Myocyte (in vitro differentiated cells): ENCODE measurements around the gene EDDM13. TPM values are rescaled to one million over a fixed set of nuclear protein-coding genes. Genes with fewer than 3 reads are reported as not detected.
"Not testable (repeated sequence)": the region's sequence is repeated elsewhere in the genome, so short reads cannot be mapped to it uniquely, and the experiment has no call there.

Experiments
- DNase-seq: peaks from one replicate; pipeline ENCODE4 v3.0.0-alpha.2; 2012; ENCODE audit warnings: low read depth
- total RNA-seq: library from RNA; depleted of rRNA; stranded (reverse); fragments of >200 nt; gene quantifications from 2 replicates; pipeline ENCODE4 v1.2.3, GENCODE V29; 2014

EDDM13 gene
- total RNA-seq, 1 donor from 2014 or later, result not detected

DNA sequence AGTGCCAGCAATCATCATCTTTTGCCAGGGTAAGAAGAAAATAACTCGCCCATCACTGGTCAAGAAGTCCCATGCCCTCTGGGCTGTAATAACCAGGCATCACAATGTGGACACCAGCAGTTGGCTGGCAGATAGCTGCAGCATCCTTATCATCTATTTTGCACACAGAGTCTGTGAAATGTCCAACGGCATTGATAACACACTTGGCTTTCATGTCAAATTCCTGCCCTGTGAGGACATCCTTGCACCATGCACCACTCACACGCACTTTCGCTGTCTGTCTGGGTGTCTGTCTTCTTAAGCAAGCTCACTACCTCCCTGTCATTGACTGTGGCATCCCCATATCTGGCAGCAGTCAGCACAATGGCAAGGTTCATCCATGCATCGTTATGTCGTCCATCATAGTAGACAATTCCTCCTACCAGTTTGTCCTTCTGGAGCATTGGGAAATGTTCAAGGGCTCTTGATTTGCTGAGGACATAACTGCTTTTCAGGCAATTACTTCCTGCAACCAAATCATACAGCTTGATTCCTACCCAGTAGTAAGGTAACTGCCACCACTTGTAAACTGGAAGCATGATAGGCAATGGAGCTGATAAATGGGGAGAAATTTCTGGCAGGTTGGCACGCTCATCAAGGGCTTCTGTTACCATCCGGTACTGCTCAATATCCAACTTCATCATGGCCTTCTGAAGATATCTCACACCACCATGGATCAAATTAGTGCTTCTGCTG lies 48.9 kb downstream of the EDDM13 start:
- no peak for DNase-seq

- DNase-seq, result peak; percentile 2
Measured at GRCh38 chr19:56321989-56322440, 49.5 kb downstream of the EDDM13 start.

DNA sequence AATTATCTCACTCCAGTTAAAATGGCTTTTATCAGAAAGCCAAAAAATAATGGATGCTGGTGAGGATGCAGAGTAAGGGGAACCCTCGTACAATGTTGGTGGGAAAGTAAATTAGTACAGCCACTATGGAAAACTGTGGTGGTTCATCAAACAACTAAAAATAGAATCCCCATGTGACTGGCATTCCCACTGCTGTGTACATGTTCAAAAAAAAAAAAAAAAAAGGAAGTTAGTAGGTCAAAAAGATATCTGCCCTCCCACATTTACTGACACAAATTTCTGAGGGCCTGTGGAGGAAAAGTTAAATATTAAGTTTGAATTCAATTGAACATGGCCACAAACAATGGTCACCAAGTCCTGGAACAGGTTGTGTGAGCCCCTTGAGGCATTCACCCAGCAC lies 51.9 kb downstream of the EDDM13 start:
- no peak for DNase-seq

DNA sequence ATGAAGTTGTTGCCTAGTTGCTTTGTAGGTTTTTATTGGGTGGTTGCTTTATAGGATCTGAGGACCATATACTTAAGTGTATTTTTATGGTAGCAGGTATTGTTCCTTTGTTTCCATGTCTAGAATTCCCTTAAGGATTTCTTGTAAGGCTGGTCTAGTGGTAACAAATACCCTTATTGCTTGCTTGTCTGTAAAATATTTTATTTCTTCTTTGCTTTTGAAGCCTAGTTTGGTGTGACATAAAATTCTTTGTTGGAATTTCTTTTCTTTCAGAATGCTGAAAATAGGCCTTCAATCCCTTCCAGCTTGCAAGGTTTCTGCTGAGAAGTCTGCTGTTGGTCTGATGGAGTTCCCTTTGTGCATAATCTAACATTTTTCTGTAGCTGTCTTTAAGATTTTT lies 60.1 kb downstream of the EDDM13 start:
- no peak for DNase-seq

GRCh38 chr19:56333506-56333905 lies 61.0 kb downstream of the EDDM13 start:
- peak; percentile 48 for DNase-seq

GRCh38 chr19:56335371-56335770 lies 62.8 kb downstream of the EDDM13 start:
- not testable (repeated sequence) for DNase-seq

GRCh38 chr19:56337077-56337476 lies 64.5 kb downstream of the EDDM13 start:
- not testable (repeated sequence) for DNase-seq

- DNase-seq, result not testable (repeated sequence)
Measured at GRCh38 chr19:56339031-56339430, 66.5 kb downstream of the EDDM13 start.

GRCh38 chr19:56341948-56342347 lies 69.4 kb downstream of the EDDM13 start:
- no peak for DNase-seq

DNA sequence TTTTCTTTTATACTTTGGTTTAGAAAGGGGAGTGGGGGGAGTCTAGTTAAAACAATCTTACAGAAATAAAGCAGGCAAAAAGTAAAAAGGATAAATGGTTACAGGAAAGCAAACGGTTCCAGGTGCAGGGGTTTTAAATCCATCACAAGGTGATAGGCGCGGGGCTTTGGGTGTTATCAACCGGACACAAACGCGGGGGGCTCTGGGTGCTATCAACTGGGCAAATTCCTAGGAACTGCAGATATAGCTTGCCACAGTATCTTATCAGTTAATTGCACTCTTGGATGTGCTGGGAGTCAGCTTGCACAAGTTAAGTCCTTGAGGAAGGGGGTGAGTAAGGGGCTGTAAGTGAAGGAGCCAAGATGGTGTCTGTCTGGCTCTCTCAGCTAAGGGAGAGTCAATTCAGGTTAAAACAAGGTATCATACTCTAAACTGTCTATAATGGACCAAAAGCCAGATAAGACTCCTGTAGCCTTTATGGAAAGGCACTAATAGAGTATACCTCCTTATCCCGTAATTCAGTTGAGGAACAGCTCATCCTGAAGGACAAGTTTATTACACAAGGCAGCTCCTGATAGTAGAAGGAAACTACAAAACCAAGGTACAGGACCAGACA lies 74.7 kb downstream of the EDDM13 start:
- DNase-seq, result no peak

DNA sequence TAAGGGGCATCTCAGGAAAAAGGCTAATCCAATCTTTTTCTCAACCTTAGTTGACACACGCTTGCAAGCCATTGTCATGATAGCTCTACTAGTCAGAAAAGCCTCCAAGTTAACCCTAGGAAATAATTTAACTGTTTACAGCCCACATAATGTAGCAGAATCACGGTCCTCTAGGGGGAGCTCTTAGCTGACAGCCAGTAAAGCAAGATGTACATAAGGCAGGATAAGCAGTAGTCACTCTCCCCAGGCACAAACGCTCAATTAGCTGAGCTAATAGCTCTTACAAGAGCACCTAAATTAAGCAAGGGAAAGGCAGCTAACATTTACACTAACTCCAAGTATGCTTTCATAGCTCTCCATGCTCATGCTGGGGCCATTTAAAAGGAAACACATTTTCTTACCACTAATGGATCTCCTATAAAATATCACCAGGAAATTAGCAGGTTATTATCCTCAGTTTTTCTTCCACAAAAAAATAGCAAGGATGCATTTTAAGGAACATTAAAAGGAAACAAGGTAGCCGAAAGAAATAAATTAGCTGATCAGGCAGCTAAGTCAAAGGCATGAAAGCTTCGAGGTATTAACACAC lies 75.8 kb downstream of the EDDM13 start:
- no peak for DNase-seq

DNA sequence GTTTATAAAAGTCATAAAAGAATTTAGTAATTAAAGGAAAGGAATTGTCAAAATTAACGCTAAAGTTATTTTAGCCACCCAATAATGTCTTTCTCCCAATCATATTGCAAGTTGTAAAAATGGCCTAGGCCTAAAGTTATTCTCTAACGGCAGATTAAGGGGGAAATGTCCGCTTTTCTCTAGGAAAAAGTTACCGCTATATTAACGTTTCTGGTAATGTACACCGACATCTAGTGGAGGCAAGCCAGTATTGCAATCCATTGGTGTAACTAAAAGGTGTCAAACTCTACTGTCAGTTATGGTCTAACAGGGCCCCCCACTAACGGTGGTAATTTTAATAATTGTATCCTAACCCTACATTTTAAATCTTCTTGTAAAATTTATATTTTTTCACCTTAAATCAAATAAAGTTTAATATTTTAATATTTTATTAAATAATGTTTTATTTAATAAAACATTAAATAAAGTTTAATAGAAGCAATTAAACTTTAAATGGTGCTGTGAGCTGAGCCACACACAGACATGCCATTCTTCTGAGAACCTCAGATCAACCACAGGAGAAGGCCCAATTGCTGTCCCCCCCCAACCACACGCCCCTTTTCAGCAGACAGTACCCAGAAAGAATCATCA lies 78.0 kb downstream of the EDDM13 start:
- peak; percentile 60 for DNase-seq

- DNase-seq, result no peak
Measured at GRCh38 chr19:56351208-56351607, 78.7 kb downstream of the EDDM13 start.

GRCh38 chr19:56355517-56355916 lies 83.0 kb downstream of the EDDM13 start:
- no peak for DNase-seq

- no peak for DNase-seq
Measured at GRCh38 chr19:56356944-56357343, 84.4 kb downstream of the EDDM13 start.

Other genes with a start within 250 kb of the EDDM13 start
- gene ZNF787, start 151.5 kb upstream of the EDDM13 start, total RNA-seq, result 22.5 and 23.3 TPM in 2 replicates
- 34.8 and 38.0 TPM in 2 replicates for gene ZNF444, start 131.5 kb upstream of the EDDM13 start, total RNA-seq
- gene GALP, start 96.7 kb upstream of the EDDM13 start, total RNA-seq, result not detected in 2 replicates
- not detected in 2 replicates for gene ZSCAN5B, start 75.0 kb upstream of the EDDM13 start, total RNA-seq
- not detected in 2 replicates for gene ZSCAN5C, start 70.5 kb upstream of the EDDM13 start, total RNA-seq
- 4.8 and 33.1 TPM in 2 replicates for gene ZSCAN5A, start 42.1 kb downstream of the EDDM13 start, total RNA-seq
- gene ZNF582, start 120.8 kb downstream of the EDDM13 start, total RNA-seq, result 2.8 and 3.0 TPM in 2 replicates
- gene ZNF583, start 131.6 kb downstream of the EDDM13 start, total RNA-seq, result 12.6 and 14.6 TPM in 2 replicates
- 3.1 and 4.6 TPM in 2 replicates for gene ZNF667, start 204.6 kb downstream of the EDDM13 start, total RNA-seq
- gene ZNF471, start 235.1 kb downstream of the EDDM13 start, total RNA-seq, result 1.4 and 2.2 TPM in 2 replicates